Measurements from ENCODE around the gene SLC5A5. TPM values are rescaled to one million over a fixed set of nuclear protein-coding genes. Genes with fewer than 3 reads are reported as not detected.

Gene SLC5A5
- total RNA-seq, 2 experiments from 2014 or later, result 1.0 to 1.4 TPM

DNA sequence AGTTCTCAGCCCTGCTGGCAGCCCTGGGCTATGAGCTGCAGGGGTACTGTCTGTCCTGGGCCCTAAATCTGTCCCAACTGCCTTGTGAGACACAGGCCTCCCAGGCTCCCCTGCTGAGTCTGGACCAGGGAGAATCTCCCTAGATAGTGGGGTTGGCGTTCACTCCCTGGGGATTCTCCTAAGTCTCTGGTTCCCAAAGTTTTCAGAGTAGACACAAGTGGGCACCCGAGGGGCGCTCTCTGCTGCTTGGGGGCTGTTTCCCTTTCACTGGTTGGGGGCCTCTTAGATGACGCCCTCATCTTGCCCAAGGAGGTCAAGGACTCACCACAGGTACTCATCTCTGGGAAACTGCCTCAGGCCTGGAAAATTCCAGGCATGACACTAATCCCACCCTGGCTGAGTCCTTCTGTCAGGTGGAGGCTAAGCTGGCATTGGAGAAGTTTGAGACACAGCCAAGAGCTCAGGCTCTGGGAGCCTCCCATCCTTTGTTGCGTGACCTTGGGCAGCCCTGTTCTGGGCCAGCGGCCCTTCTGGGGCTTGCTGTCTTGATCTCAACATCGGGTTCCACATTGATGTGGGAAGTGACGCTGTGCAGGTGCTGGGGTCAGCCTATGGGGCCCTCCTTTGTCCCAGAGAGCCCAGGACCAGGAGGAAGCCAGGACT lies 8.1 kb upstream of the SLC5A5 start:
- ChIA-PET POLR2A (interaction anchor here (0.5 to 5.5 kb wide), 4 partner anchors 8 to 288 kb away, joined by 4 to 64 read pairs (median 8); partner anchors contain the start of genes CCDC124 and SLC5A5), CTCF (interaction anchor here (2.1 to 8.4 kb wide), 2 partner anchors 8 to 68 kb away, joined by 6 to 124 read pairs; partner anchors contain the start of gene CCDC124)

DNA sequence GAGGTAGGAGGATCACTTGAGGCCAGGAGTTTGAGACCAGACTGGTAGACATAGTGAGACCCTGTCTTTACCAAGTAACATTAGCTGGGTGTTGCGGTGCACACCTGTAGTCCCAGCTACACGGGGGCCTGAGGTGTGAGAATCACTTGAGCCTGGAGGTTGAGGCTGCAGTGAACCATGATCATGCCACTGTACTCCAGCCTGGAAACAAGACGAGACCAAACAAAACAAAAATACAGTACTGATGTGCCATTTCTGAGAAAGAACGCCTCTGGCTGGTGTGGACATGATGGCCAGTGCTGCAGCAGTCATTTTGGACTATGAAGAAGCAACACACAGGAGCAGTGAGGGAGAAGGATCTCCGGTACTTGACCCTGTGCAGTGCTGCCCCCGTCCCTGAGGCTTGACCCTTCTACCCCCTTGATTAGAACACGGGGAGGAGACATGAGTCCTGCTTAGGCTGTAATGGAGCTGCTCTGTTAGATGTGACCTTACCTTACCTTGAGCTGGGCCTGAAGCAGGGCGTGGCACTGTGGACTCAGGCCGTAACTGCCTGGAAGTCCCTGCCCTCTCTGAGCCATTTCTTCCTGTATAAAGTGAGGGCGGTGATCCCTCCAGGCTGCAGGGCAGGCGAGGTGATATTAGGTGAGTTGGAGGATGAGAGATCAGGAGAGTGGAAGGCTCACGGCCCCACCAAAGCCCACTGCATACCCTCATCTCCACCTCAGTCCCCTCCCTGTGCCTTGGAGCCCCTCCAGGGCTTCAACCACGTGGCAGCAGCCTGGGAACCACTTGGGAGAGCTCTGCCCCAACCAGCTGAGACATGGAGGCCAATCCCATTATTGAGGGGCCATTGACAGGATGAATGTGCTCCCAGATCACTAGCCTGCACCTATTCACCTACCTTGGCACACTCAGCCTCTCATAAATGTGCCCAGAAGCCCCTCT lies 6.1 kb upstream of the SLC5A5 start:
- ChIA-PET POLR2A (interaction anchor here (0.9 to 2.2 kb wide), 4 partner anchors 16 to 136 kb away, joined by 3 to 18 read pairs (median 3); partner anchors contain the start of gene CCDC124), CTCF (interaction anchor here (0.9 to 8.4 kb wide), 4 partner anchors 10 to 72 kb away, joined by 3 to 124 read pairs (median 6); partner anchors contain the start of gene CCDC124)

DNA sequence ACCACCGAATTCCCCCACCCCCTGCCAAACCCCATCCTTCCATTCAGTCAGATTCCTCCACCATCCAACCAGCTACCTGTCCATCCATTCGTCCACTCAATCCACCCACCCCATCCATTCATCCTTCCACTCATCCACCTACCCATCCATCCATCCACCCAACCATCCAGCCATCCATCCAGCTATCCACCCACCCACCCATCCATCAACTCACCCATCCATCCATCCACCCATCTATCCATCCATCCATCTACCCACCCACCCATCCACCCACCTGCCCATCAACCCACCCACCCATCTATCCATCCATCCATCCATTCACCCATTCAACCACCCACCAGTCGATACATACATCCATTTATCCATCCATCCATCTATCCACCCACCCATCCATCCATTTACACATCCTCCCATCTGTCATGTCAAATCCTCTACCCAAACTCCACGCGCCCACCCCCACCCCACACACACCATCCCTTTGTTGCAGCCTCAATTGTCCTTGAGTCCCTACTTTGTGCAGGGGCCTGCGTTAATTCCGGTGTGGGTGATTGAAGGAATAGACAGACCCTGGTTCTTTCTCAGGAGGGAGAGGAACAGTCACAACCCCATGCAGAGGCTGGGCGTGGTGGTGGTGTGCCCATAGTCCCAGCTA lies 5.3 kb upstream of the SLC5A5 start:
- POLR2A ChIA-PET, result interaction anchor here (0.6 to 2.2 kb wide), 3 partner anchors 17 to 66 kb away, joined by 3 to 18 read pairs (median 3); partner anchors contain the start of gene CCDC124
- CTCF ChIA-PET, result interaction anchor here (1.5 kb wide), 1 partner anchor 66 kb away, joined by 7 read pairs; the partner anchor contains the start of gene CCDC124

DNA sequence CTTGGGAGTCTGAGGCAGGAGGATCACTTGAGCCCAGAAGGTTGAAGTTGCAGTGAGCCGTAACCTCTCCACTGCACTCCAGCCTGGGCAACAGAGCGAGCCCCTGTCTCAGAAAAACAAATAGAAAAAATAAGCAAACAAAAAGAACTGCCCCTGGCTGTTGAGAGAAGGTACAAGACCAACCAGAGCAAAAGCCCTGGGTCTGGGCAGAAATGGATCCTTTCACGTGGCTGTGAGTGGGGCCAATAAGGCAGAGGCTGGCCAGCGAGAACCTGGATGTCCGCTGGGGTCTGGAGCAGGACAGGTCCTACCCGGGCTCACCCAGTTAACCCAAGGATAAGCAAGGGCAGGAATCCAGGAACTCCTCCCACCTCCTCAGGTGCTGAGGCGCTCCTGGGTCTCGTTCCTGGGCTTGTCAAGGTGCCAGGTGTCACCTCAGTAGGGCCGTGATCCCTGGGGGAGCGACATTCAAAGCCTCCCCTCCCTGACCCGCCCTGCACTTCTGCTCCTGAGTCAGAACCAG lies 4.7 kb upstream of the SLC5A5 start:
- POLR2A ChIA-PET, result interaction anchor here (0.6 to 1.1 kb wide), 2 partner anchors 65 to 66 kb away, joined by 3 read pairs; partner anchors contain the start of gene CCDC124

DNA sequence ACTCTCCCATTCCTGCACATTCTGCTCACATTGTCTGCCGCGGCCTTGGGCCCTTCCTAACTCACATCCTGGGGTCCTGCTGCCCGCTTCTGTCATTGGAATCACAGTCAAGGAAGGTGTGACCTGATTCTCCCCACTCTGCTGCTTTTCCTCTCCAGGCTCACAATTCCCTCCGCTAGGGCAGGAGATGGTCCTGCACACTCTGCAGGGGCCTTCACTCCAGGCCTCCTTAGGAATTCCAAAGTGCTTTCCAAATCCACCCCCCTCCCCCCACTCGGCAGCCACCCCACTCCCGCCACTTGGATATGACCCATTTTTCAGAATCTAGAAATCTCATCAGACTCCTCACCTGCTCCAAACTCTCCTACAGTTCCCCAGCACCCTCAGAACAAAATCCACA lies 3.1 kb upstream of the SLC5A5 start:
- ChIA-PET POLR2A (no interaction called here), CTCF (interaction anchor here (0.8 kb wide), 1 partner anchor 488 kb away, joined by 3 read pairs; no protein-coding TSS in a partner anchor)

More for the DNA sequence above, 4.7 kb upstream of the SLC5A5 start:
- CTCF ChIA-PET, result interaction anchor here (1.5 kb wide), 1 partner anchor 66 kb away, joined by 7 read pairs; the partner anchor contains the start of gene CCDC124

DNA sequence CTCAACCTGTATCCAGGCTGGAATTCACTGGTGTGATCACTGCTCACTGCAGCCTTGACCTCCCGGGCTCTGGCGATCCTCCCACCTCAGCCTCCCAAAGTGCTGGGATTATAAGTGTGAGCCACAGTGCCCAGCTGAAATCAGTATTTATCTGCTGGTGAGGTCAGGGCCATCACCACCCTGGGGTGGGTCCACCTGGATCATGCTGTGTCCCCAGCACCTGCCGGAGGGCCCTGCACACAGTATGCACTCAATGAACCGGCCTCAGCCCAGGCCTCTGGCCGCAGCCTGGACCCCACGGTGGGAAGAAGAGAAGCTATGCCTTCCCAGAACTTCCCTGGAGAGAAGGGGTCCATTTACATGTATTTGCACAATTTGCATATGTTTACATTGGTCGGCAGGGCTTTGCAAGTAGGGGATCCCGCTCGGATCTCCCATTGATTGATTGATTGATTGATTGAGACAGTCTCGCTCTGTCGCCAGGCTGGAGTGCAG lies 2.6 kb upstream of the SLC5A5 start:
- ChIA-PET CTCF (interaction anchor here (0.6 to 4.7 kb wide), 5 partner anchors 9 to 489 kb away, joined by 3 to 30 read pairs (median 4); partner anchors contain the start of genes CCDC124 and RPL18A), POLR2A (interaction anchor here (0.7 kb wide), 1 partner anchor 9 kb away, joined by 3 read pairs; no protein-coding TSS in a partner anchor)

DNA sequence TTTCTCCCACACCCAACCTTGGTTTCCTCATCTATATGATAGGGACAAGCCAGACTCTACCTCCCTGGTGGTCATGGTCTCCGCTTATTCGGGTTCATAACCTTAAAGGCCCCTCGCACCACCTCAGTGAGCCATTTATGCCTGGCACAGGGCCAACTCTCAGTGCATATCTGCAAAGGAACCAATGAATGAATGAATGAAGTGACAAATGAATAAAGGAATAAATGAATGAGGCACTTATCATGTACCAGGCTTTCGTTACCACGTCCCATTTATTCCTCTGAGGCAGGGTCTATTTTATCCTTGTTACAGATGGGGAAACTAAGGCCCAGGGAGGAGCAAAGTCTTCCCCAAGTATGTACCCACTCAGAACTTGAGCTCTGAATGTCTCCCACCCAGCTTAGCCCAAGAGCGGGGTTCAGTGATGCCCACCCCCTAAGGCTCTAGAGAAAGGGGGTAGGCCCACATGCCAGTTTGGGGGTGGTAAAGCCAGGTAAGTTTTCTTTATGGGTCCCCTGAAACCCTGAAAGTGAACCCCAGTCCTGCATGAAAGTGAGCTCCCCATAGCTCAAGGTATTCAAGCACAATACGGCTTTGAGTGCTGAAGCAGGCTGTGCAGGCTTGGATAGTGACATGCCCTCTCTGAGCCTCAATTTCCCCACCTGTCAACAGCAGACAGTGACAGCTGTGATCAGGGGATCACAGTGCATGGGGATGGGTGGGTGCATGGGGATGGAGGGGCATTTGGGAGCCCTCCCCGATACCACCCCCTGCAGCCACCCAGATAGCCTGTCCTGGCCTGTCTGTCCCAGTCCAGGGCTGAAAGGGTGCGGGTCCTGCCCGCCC lies 490 bp upstream of the SLC5A5 start:
- ChIA-PET POLR2A (interaction anchor here (1.7 to 3.5 kb wide), 2 partner anchors 8 to 11 kb away, joined by 7 to 42 read pairs; partner anchors contain the start of gene RPL18A), CTCF (interaction anchor here (0.6 to 4.7 kb wide), 9 partner anchors 11 to 458 kb away, joined by 3 to 30 read pairs (median 5); partner anchors contain the start of genes CCDC124 and RPL18A)

DNA sequence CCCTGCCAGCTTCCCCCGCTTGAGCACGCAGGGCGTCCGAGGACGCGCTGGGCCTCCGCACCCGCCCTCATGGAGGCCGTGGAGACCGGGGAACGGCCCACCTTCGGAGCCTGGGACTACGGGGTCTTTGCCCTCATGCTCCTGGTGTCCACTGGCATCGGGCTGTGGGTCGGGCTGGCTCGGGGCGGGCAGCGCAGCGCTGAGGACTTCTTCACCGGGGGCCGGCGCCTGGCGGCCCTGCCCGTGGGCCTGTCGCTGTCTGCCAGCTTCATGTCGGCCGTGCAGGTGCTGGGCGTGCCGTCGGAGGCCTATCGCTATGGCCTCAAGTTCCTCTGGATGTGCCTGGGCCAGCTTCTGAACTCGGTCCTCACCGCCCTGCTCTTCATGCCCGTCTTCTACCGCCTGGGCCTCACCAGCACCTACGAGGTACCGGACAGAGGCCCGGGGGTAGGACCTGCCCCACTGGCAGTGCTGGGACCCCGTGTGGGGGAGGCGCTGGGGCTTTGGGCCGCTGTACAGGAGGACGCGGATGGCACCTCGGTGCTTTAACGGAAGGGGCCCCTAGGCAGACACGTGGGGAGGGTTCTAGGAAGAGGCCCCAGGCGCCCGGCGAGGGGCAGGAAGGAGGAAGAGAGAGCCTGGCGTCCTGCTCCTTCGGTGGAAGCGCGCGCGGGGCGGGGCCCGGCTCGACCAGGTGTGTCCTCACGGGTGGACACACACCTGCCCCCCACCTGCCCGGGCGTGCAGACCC lies 681 bp downstream of the SLC5A5 start:
- POLR2A ChIA-PET, result interaction anchor here (1.7 to 3.5 kb wide), 2 partner anchors 9 to 12 kb away, joined by 7 to 42 read pairs; partner anchors contain the start of gene RPL18A
- CTCF ChIA-PET, result interaction anchor here (1.1 to 4.7 kb wide), 5 partner anchors 12 to 124 kb away, joined by 3 to 30 read pairs (median 5); partner anchors contain the start of genes CCDC124 and RPL18A

DNA sequence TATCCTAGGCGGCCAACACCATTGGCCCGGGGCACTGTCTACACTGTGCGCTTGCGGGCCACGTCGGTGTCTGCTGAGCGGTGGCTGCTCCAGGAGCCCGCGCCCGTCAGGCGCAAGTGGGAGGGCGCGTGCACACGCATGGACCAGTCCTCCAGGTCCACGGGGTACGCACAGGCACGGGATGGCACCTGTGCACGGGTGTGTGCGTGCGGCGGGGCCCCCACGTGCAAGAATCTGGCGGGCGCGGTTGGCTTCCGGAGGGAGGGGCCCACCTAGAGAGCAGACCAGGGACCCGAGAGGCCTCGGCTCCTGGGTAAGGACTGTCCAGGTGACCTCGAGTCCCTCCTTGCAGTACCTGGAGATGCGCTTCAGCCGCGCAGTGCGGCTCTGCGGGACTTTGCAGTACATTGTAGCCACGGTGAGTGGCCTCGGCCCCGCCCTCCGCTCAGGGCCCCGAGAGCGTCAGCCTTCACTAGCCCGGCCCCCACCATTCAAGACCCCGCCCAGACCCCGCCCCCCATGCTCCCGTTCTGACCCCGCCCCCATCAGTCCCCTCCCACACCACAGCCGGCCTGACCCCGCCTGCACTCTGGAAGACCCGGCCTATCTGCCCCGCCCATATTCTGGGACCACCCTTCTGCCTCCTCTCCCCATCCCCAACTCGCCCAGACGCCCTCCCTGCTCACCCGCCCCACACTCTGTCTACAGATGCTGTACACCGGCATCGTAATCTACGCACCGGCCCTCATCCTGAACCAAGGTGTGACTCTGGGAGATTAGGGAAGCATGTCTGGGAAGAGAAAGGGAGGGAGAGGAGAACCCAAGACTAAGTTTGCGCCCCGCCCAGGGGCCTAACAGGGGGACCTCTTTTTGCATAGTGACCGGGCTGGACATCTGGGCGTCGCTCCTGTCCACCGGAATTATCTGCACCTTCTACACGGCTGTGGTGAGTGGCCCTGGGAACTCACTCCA lies 2.3 kb downstream of the SLC5A5 start:
- CTCF ChIA-PET, result interaction anchor here (0.6 to 4.7 kb wide), 3 partner anchors 8 to 58 kb away, joined by 3 to 30 read pairs (median 30); partner anchors contain the start of genes CCDC124 and RPL18A
- POLR2A ChIA-PET, result interaction anchor here (3.5 kb wide), 1 partner anchor 13 kb away, joined by 42 read pairs; the partner anchor contains the start of gene RPL18A

DNA sequence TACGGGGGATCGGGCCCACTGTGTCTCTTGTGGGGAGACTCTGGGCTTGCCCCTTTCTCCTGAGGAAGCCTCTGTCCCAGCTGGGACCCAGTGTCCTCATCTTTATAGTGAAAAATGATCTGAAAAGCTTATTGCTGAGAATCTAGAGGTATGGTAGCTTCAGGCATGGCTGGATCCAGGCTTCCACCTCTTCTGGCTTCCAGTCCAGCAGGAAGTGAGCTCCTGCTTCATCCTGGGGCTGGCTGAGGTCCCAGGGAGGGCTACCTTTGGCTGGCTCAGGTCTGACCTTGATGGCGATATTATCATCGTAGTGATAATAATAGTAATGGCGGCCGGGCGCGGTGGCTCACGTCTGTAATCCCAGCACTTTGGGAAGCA lies 3.0 kb downstream of the SLC5A5 start:
- ChIA-PET CTCF (no interaction called here), POLR2A (no interaction called here)

DNA sequence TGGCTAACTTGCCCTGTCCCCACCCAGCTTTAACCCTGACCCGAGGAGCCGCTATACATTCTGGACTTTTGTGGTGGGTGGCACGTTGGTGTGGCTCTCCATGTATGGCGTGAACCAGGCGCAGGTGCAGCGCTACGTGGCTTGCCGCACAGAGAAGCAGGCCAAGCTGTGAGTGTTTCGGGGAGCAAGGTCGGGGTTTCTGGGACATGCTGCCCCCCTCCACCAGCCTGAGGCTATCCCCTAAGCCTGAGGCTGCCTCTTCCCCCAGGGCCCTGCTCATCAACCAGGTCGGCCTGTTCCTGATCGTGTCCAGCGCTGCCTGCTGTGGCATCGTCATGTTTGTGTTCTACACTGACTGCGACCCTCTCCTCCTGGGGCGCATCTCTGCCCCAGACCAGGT lies 6.0 kb downstream of the SLC5A5 start:
- CTCF ChIA-PET, result no interaction called here
- POLR2A ChIA-PET, result no interaction called here

DNA sequence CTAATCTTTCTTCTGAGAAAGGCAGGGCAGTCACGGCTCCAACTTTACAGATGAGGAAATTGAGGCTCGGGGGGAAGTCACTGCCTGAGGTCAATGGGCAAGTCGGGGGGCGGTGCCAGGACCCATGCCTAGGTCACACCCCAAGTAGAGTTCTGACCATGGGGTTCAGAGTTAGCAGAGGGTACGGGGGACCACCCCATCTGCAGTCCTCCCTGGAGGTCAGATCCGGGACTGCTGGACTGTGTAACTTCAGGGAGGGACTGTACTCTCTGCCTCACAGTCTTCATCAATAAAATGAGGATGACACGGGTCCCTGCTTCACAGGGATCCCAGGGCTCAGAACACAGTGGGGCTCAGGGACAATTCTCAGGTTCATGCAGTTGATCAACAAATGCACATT lies 7.7 kb downstream of the SLC5A5 start:
- POLR2A ChIA-PET, result no interaction called here
- CTCF ChIA-PET, result no interaction called here

DNA sequence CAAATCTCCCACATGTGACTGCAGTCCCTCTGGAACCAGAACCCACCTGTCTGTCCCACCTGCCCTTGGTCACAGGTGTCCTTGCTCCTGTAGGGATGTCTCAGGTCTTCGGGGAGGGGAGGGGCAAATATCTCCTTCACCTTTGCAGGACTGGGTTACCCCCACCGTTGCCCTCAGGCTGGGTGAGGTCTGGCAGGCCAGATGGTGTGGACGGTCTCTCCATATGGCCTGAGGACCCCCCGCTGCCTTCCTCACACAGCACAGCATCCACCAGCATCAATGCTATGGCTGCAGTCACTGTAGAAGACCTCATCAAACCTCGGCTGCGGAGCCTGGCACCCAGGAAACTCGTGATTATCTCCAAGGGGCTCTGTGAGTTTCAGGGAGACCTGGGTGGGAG lies 10.0 kb downstream of the SLC5A5 start:
- ChIA-PET POLR2A (no interaction called here), CTCF (interaction anchor here (0.6 kb wide), 1 partner anchor 144 kb away, joined by 3 read pairs; no protein-coding TSS in a partner anchor)

DNA sequence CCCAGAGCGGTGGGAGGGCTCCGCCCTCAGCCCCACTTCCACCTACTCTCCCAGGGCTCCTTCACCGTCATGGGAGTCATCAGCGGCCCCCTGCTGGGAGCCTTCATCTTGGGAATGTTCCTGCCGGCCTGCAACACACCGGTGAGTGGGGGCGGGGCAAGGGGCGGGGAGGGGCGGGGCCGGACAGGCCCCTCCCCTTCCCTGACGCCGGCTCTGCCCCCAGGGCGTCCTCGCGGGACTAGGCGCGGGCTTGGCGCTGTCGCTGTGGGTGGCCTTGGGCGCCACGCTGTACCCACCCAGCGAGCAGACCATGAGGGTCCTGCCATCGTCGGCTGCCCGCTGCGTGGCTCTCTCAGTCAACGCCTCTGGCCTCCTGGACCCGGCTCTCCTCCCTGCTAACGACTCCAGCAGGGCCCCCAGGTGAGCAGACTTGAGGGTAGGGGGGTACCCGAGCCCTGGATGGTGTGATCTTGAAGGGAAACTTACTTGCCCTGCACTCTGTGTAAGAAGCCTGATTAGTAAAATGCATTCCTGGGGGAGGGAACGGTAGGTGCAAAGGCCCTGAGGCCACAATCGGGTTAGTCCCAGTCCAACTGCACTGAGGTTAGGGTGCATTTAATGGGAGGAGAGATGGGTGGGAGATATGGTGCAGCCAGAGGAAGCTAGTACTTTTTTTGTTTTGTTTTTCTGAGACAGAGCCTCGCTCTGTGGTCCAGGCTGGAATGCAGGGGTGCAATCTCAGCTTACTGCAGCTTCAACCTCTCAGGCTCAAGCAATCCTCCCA lies 12.1 kb downstream of the SLC5A5 start:
- ChIA-PET CTCF (no interaction called here), POLR2A (no interaction called here)

DNA sequence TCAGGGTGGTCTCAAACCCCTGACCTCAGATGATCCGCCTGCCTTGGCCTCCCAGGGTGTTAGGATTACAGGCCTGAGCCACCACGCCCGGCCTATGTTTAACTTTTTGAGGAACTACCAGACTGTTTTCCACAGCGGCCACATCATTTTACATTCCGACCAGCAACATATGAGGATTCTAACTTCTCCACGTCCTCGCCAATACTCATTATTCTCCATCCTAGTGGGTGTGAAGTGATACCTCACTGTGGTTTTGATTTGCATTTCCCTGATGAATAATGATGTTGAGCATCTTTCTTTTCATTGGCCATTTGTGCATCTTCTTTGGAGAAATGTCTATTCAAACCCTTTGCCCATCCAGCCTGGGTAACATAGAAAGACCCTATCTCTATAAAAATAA lies 14.8 kb downstream of the SLC5A5 start:
- ChIA-PET CTCF (no interaction called here), POLR2A (no interaction called here)
